Loucy (cell line): ENCODE measurements around the gene PDHB.

Experiments used
- CTCF ChIP-seq: fragments of 200-600 bp; sonication (generic); conservative IDR thresholded peaks from 2 replicates; pipeline ENCODE4 v1.5.1; 2014; ENCODE audit warnings: mild to moderate bottlenecking, antibody characterized with exemption, low read length
- EZH2phosphoT487 ChIP-seq: fragments of 200-600 bp; IDR thresholded peaks from 2 replicates; pipeline ENCODE4 v1.6.1; 2018; ENCODE audit warnings: antibody characterized with exemption, mild to moderate bottlenecking, moderate library complexity, borderline replicate concordance

GRCh38 chr3:58409663-58410062, 24.0 kb downstream of the PDHB start:
- no peak for TF ChIP-seq CTCF
- no peak for TF ChIP-seq EZH2phosphoT487
